GM19468 (cell line): Measurements from ENCODE around the gene CD84.
"Not testable (repeated sequence)": the region's sequence is repeated elsewhere in the genome, so short reads cannot be mapped to it uniquely, and the experiment has no call there.

Experiments
- ATAC-seq: cut with Tn5 transposase; IDR thresholded peaks from one replicate; pipeline ENCODE4 v1.9.1; 2021; ENCODE audit warnings: mild to moderate bottlenecking, moderate library complexity, moderate number of reproducible peaks; ENCODE audit not compliant: unreplicated experiment; ENCODE audit errors: extremely low read depth

The CD84 gene

DNA sequence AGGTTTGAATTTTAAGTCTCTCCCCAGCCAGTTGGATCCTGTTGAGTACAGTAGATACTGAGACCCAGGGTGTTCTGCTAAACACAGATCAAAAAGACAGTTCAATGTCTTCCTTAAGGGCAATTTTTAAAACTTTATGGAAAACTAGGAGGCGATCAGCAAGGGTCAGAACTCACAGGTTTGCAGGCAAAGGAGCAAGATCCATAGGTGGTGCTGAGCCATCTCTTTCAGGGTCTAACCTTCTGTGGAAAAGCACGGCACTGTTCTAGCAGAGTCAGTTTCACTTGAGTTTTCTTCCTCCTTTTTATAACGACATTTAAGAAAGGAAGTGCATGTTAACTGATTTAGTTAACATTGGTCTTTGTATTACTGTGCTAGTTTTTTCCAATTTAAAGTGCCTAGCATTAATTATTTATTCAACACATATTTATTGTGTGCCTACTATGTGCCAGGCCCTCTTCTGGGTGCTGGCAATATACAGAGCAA lies at the start of gene CD84:
TSS of gene CD84 (minus strand) at position 281 of the 486 bp plus-strand sequence. CDS start at position 222, 59 bp downstream.
- no peak for ATAC-seq

DNA sequence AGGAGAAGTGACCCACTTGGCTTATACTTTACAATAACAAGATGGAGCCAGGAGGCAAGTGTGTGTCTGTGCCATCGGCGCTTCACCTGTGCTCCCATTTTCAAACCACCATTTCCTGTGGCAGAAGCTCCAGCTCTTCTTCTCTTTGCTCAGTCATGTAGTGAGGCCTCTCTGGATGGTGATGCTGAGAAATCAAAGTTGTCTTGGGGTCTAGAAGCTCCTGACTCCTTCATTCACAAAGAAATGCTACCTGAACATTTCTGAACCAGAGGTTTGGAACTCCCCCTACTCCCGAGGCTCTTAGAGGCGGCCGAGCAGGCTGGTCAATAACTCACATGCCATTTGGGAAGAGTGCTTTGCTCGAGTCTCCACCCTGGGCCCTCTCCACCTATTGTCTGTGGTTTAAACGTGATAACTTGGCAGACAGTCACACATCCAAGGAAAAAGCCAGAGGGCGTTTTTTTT lies 49.5 kb upstream of the CD84 start:
- no peak for ATAC-seq

DNA sequence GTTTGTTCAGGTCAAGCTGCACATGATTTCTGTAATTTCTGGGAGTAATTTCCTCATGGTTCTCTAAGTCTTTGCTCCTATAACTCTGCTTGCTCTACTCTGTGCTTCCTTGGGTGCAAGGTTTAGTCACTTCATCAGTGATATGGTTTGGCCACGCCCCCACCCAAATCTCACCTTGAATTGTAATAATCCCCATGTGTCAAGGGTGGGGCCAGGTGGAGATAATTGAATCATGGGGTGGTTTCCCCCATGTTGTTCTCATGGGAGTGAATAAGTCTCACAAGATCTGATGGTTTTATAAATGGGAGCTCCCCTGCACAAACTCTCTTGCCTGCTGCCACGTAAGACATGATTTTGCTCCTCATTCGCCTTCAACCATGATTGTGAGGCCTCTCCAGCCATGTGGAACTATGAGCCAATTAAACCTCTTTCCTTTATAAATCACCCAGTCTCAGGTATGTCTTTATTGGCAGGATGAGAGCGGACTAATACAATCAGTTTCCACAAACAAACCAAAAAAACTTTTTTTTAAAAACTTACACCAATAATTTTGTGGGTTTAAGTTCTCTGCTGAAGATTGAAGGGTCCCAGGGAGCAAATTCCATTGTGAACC lies 48.5 kb upstream of the CD84 start:
- not testable (repeated sequence) for ATAC-seq

GRCh38 chr1:160626509-160627342 lies 47.4 kb upstream of the CD84 start:
- no peak for ATAC-seq

GRCh38 chr1:160625725-160626498 lies 46.6 kb upstream of the CD84 start:
- no peak for ATAC-seq

DNA sequence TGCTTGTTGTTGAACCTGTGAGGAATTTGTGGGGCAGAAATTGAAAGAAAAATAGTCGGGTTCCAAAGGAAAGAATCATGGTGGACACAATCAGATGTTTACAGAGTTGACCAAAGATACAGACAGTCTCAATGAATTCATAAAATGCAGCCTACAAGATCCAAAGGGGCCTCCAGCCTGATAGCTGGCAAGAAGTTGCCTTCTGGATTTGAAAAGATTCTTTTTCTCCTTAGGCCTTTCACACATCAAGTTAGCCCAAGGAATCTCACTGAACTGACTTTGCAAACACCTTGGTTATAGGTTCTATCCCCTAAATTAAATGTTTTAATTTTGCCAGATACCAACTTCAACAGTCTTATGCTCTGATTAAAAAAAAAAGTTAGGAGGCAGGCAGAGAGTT lies 46.0 kb upstream of the CD84 start:
- no peak for ATAC-seq

GRCh38 chr1:160624464-160624863 lies 45.2 kb upstream of the CD84 start:
- ATAC-seq, result no peak

DNA sequence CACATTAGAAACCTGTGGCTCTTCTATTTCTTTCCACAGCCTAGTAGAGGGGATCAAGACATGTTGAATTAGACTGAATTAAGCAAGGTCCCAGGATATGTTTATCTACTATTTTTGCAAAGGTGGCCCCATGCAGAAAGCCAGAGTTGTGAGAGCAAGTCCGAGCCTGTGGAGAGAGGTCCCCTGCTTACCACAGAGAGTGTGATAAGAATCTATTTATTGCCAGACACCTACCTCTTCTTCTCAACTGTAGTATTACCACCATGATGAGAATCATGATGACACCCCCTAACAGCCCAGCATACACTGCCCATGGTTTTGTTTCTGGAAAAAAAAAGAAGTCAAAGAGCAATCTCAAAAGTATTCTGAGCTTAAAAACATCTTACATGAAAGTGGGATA lies 44.6 kb upstream of the CD84 start:
- ATAC-seq, result no peak

GRCh38 chr1:160623227-160623633 lies 43.9 kb upstream of the CD84 start:
- no peak for ATAC-seq

- no peak for ATAC-seq
These were observed 43.4 kb upstream of the CD84 start for GRCh38 chr1:160622501-160623226.

DNA sequence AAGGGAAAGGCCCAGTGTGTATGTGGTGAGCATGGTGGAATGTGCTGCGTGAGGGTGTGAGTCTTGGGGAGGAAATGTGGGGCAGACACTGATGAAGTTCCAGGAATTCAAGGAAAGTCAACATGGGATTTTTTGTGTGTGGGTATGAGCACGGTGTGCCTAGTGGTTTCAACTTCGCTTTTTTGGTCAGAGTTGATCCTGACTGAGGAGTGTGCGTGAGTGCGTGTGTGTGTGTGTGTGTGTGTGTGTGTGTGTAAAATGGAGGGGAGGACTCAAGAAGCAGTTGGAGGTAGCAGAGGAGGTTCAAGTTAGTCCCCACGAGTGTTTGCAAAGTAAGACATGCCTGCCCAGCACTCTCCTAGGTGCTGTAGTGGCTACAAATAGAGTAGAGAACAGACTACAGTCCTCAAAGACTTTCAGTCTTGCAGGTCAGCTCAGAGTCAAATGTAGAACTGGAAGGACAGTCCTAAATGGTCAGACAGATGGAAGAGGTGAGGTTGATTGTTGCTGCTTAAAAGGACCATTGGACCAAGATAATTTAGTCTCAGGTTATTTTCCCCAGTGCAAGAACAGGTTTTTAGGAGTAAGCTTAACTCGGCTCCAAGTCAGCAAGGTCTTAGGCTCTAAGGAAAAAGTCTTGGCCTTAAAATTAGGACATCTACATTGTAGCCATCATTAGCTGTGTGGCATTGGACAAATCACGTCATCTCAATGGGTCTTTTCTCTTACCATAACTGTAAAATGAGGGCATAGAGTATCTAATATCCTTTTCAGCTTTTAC lies 42.5 kb upstream of the CD84 start:
- no peak for ATAC-seq

GRCh38 chr1:160620942-160621632 lies 41.8 kb upstream of the CD84 start:
- ATAC-seq, result no peak

- ATAC-seq, result no peak
These were observed 40.5 kb upstream of the CD84 start for GRCh38 chr1:160619742-160620277.

DNA sequence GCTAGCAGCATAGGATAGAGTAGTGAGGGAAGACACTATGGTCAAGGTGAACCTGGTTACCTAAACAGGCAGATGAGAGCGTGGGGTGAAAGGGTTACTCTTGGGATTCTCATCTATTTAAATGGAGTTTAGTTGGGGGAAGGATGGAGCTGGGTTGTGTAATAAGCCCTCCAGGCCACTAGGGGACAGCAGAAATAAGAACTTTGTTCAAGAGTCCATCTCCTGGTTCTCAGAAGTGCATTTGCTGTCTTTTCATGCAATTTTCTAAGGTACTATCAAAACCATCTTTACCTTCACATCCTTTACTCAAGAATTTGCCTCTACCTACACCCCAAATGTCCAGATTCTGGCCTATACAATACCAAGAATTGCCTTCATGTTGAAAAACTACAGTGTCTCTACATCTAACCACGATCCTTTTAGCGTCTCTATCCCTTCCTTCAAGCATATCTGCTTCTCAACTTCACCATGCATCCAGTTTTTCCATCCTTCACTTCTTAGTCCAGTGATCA lies 39.5 kb upstream of the CD84 start:
- no peak for ATAC-seq

DNA sequence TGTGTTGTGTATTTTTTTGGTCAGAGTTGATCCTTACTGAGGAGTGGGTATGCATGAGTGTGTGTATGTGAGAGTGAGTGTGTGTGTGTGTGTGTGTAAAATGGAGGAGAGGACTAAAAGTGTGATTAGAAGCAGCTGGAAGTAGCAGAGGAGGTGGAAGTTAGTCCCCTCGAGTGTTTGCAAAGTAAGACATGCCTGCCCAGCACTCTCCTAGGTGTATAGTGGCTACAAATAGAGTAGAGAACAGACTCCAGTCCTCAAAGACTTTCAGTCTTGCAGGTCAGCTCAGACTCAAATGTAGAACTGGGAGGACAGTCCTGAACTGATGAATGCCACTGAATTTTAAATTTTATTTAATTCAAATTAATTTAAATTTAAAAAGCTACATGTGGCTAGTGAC lies 39.0 kb upstream of the CD84 start:
- no peak for ATAC-seq

- ATAC-seq, result no peak
These were observed 36.4 kb upstream of the CD84 start for GRCh38 chr1:160615660-160616059.

- ATAC-seq, result no peak
These were observed 35.1 kb upstream of the CD84 start for GRCh38 chr1:160614410-160614809.

- ATAC-seq, result no peak
These were observed 33.4 kb upstream of the CD84 start for GRCh38 chr1:160612613-160613218.
